GM12878 (cell line): ENCODE data around the gene RCOR1. TPM values are rescaled to one million over a fixed set of nuclear protein-coding genes. Genes with fewer than 3 reads are reported as not detected.

Source experiments
- ATAC-seq: fragments of 200-7000 bp; cut with Tn5 transposase; 3 replicates; pipeline ENCODE4 v1.9.1; 2020; ENCODE audit warnings: mild to moderate bottlenecking, moderate library complexity
- BruUV-seq: library from RNA; stranded (reverse); fragments of 400-500 nt; replicated peaks from 2 replicates; lab custom pipeline; 2021; lab: Mats Ljungman, UMichigan
- CTCF ChIA-PET: fragments of 300-600 bp; sonication (Branson Sonifier 250); formaldehyde crosslinking; extraction: SDS; loops from one replicate; lab custom pipeline; 2021; ENCODE audit warnings: inconsistent platforms; lab: Yijun Ruan, JAX
- POLR2A ChIA-PET: fragments of 350-600 bp; formaldehyde crosslinking; extraction: SDS; loops from one replicate; lab custom pipeline; 2021; ENCODE audit warnings: inconsistent platforms; lab: Charles Lee
- RAD21 ChIA-PET: fragments of 300-600 bp; sonication (Branson Sonifier 250); formaldehyde crosslinking; loops from one replicate; lab custom pipeline; 2023; ENCODE audit warnings: antibody characterized with exemption; ENCODE audit not compliant: unreplicated experiment; lab: Charles Lee
- SMC1A ChIA-PET: fragments of 300-600 bp; sonication (Branson Sonifier 250); formaldehyde crosslinking; loops from one replicate; lab custom pipeline; 2023; ENCODE audit not compliant: unreplicated experiment, uncharacterized antibody; lab: Charles Lee
- DNase-seq: peaks from one replicate; pipeline ENCODE4 v3.0.0-alpha.2; 2011; ENCODE audit warnings: low read depth, low spot score
- FAIRE-seq: peaks from 3 replicates; lab custom pipeline; 2011; peaks lifted over from hg19 to GRCh38; lab: Jason Lieb, UNC
- H2AFZ ChIP-seq: 2 replicates; pipeline ENCODE4 v1.6.0; 2011; ENCODE audit warnings: low read depth, low read length, control low read depth; ENCODE audit not compliant: control insufficient read depth
- H3K27ac ChIP-seq: 2 replicates; pipeline ENCODE4 v1.5.1; 2011; ENCODE audit warnings: control low read depth; ENCODE audit not compliant: control insufficient read depth, insufficient read depth
- H3K27me3 ChIP-seq, 2 experiments: replicated peaks in 1 of 2; 2 replicates each; pipeline versions ENCODE4 v1.6.0 to v1.6.1; 2011; ENCODE audit warnings: low read length in 1 of 2; ENCODE audit not compliant: control insufficient read depth in 2 of 2, insufficient read depth in 2 of 2
- H3K36me3 ChIP-seq, 2 experiments: 2 replicates each; pipeline ENCODE4 v1.5.1; 2011; ENCODE audit warnings: low read length in 1 of 2; ENCODE audit not compliant: control insufficient read depth in 2 of 2, insufficient read depth in 2 of 2
- H3K4me1 ChIP-seq: 2 replicates; pipeline ENCODE4 v1.6.1; 2011; ENCODE audit warnings: mild to moderate bottlenecking, low read length, moderate library complexity, mixed read lengths; ENCODE audit not compliant: control insufficient read depth, insufficient read depth
- H3K4me2 ChIP-seq: 2 replicates; pipeline ENCODE4 v1.6.0; 2011; ENCODE audit warnings: control low read depth; ENCODE audit not compliant: control insufficient read depth, insufficient read depth
- H3K4me3 ChIP-seq: fragments of 200-600 bp; sonication (generic); 2 replicates; pipeline ENCODE4 v1.5.1; 2016
- H3K79me2 ChIP-seq: 2 replicates; pipeline ENCODE4 v1.6.0; 2011; ENCODE audit warnings: low read length; ENCODE audit not compliant: control insufficient read depth, insufficient read depth
- H3K9ac ChIP-seq: 2 replicates; pipeline ENCODE4 v1.8.0; 2011; ENCODE audit warnings: low read length, control low read depth, mixed read lengths; ENCODE audit not compliant: control insufficient read depth, insufficient read depth
- H3K9me3 ChIP-seq: replicated peaks from 3 replicates; pipeline ENCODE4 v1.5.1; 2011; ENCODE audit warnings: mild to moderate bottlenecking, low read length; ENCODE audit not compliant: control insufficient read depth, insufficient read depth
- H4K20me1 ChIP-seq: 2 replicates; pipeline ENCODE4 v1.6.0; 2011; ENCODE audit not compliant: control insufficient read depth, insufficient read depth
- BACH1 ChIP-seq: fragments of 450-650 bp; IDR thresholded peaks from 2 replicates; pipeline ENCODE4 v1.6.1; 2017; ENCODE audit warnings: mild to moderate bottlenecking, borderline replicate concordance
- BCLAF1 ChIP-seq: fragments of 450-650 bp; IDR thresholded peaks from 2 replicates; pipeline ENCODE4 v1.6.1; 2017; ENCODE audit warnings: antibody characterized with exemption, mild to moderate bottlenecking, moderate library complexity
- MTA2 ChIP-seq: fragments of 450-650 bp; IDR thresholded peaks from 2 replicates; pipeline ENCODE4 v1.6.1; 2016; ENCODE audit warnings: low read depth, mild to moderate bottlenecking, moderate library complexity
- SMARCA5 ChIP-seq: fragments of 450-650 bp; IDR thresholded peaks from 2 replicates; pipeline ENCODE4 v1.6.1; 2017; ENCODE audit warnings: mild to moderate bottlenecking
- SP1 ChIP-seq: IDR thresholded peaks from one replicate; pipeline ENCODE4 v1.6.1; 2011; ENCODE audit warnings: low read depth, low read length
- YBX1 ChIP-seq: fragments of 450-650 bp; IDR thresholded peaks from 2 replicates; pipeline ENCODE4 v1.6.1; 2016; ENCODE audit warnings: antibody characterized with exemption
- ZBED1 ChIP-seq: IDR thresholded peaks from 2 replicates; pipeline ENCODE4 v1.6.1; 2016; ENCODE audit warnings: borderline replicate concordance
- ZNF217 ChIP-seq: fragments of 450-650 bp; IDR thresholded peaks from 2 replicates; pipeline ENCODE4 v1.6.1; 2017; ENCODE audit warnings: antibody characterized with exemption, mild to moderate bottlenecking
- ZNF24 ChIP-seq: fragments of 450-650 bp; IDR thresholded peaks from 2 replicates; pipeline ENCODE4 v1.6.1; 2017; ENCODE audit warnings: antibody characterized with exemption, mild to moderate bottlenecking
- whole genome bisulfite sequencing: methylation state at CpG from one replicate; pipeline ENCODE4 v1.1.6; 2016; ENCODE audit warnings: low lambda C conversion rate; ENCODE audit not compliant: insufficient replicate concordance, insufficient coverage; ENCODE audit errors: missing lambda C conversion rate; 5-methylcytosine and 5-hydroxymethylcytosine counted together
- in situ Hi-C: fragments of 300-500 bp; cut with MboI; formaldehyde crosslinking; loops from 9 replicates; pipeline ENCODE4 v1.14.3; 2018; ENCODE audit warnings: mixed read lengths
- intact Hi-C: fragments of 100-400 bp; cut with micrococcal nuclease; formaldehyde crosslinking; loops from one replicate; pipeline ENCODE4 v1.14.2; 2022; ENCODE audit not compliant: unreplicated experiment
- polyA plus RNA-seq, 11 experiments: library from polyadenylated mRNA; depleted of rRNA in 4 of 11; unstranded in 6 of 11; stranded (reverse) in 5 of 11; fragments of >200 nt; fragmentation: Nextera tagmentation in 4 of 11; fragmentation: Illumina TruSeq in 1 of 11; extraction: Ambion mirVana in 4 of 11; extraction: Trizol in 1 of 11; gene quantifications; 1 replicate in 1 of 11; 2 replicates in 10 of 11; pipeline versions ENCODE4 v1.2.1 to v1.2.3, GENCODE V29; 2011 to 2016; ENCODE audit warnings: inconsistent platforms in 2 of 11, missing spikeins in 2 of 11, low read depth in 1 of 11
- total RNA-seq, 4 experiments: library from RNA; depleted of rRNA in 3 of 4; stranded (reverse); fragments of >200 nt in 3 of 4; fragmentation: Illumina TruSeq in 1 of 4; extraction: Trizol in 1 of 4; gene quantifications; 2 replicates each; pipeline versions ENCODE4 v1.2.1 to v1.2.3, GENCODE V29; 2013 to 2021

RCOR1 gene
- total and polyA plus RNA-seq, 10 of the 15 experiments (the other 5 are each of a cell fraction or from before 2014, with no cell fraction given), result 1.6 to 12.2 (median 4.4) TPM

GRCh38 chr14:102749393-102750305 lies 157.2 kb downstream of the RCOR1 start:
- Histone ChIP-seq H3K4me1 (peaks cover 18% of the 10 kb centered on the region), H3K9ac (no peak overlapping the region), H3K36me3 (no peaks in the 10 kb centered on the region; a peak in 2 of 4 replicates), H3K4me3 (no peak overlapping the region), H3K79me2 (no peaks in the 10 kb centered on the region), H2AFZ (no peak overlapping the region), H3K27me3 (no peaks in the 10 kb centered on the region), H4K20me1 (no peaks in the 10 kb centered on the region), H3K4me2 (no peak overlapping the region), H3K9me3 (no peaks in the 10 kb centered on the region), H3K27ac (no peak overlapping the region)
- FAIRE-seq, result no peak
- no TSS peak for BruUV-seq
- SMC1A ChIA-PET, result interaction anchor here (0.9 kb wide), 1 partner anchor 10 kb away, joined by 3 read pairs; no protein-coding TSS in a partner anchor
- no peak for ATAC-seq
- DNase-seq, result no peak
- TF ChIP-seq BCLAF1 (no peak), YBX1 (no peak), SP1 (no peak), ZNF24 (no peak), BACH1 (no peak), SMARCA5 (no peak), MTA2 (no peak), ZNF217 (no peak), ZBED1 (no peak)
- RAD21 ChIA-PET, result no interaction called here
- in situ Hi-C loops, result no loop called here
- intact Hi-C loops, result no loop called here
- POLR2A ChIA-PET, result interaction anchor here (1.1 kb wide), 1 partner anchor 34 kb away, joined by 3 read pairs; no protein-coding TSS in a partner anchor
- 92% methylated on average over 33 of the region's 33 CpGs for WGBS
- CTCF ChIA-PET, result no interaction called here
